Motor neuron (in vitro differentiated cells): ENCODE data around the gene PLEKHG4B. TPM values are rescaled to one million over a fixed set of nuclear protein-coding genes. Genes with fewer than 3 reads are reported as not detected.

Experiments used
- ATAC-seq, 8 experiments: fragments of 200-7000 bp; cut with Tn5 transposase; replicated peaks in 6 of 8; 2 replicates each; pipeline ENCODE4 v1.8.0; 2021; ENCODE audit warnings: mild to moderate bottlenecking in 8 of 8, moderate library complexity in 8 of 8
- H3K27ac ChIP-seq, 2 donors: fragments of 250-450 bp; sonication (Bioruptor Pico); 2 replicates each; pipeline ENCODE4 v1.9.0; 2021; ENCODE audit warnings: antibody characterized with exemption in 2 of 2, mild to moderate bottlenecking in 2 of 2, moderate library complexity in 1 of 2
- H3K4me1 ChIP-seq, 2 donors: fragments of 250-450 bp; sonication (Bioruptor Pico); replicated peaks in 1 of 2; 2 replicates each; pipeline ENCODE4 v1.6.1; 2021; ENCODE audit warnings: antibody characterized with exemption in 2 of 2, mild to moderate bottlenecking in 2 of 2, moderate library complexity in 1 of 2
- H3K4me3 ChIP-seq, 5 donors: fragments of 250-450 bp; sonication (Bioruptor Pico); 2 replicates each; pipeline ENCODE4 v1.9.0; 2021; ENCODE audit warnings: antibody characterized with exemption in 5 of 5, mild to moderate bottlenecking in 5 of 5, moderate library complexity in 4 of 5
- WGBS, 10 experiments: fragments of 450-650 bp; shearing (Covaris generic); methylation state at CpG; one replicate each; pipeline ENCODE4 v1.0.0; 2022; 5-methylcytosine and 5-hydroxymethylcytosine counted together
- in situ Hi-C, 9 experiments: fragments of 400-800 bp; cut with MboI; loops; one replicate each; pipeline ENCODE4 v1.15.0; 2021; ENCODE audit warnings: low sequenced_read_pairs in 9 of 9, low pct_unique_long_range_greater_than_20kb in 2 of 9; ENCODE audit not compliant: unreplicated experiment in 9 of 9
- total RNA-seq, 8 experiments: library from RNA; unstranded; fragments of 300-600 nt; gene quantifications; 2 replicates each; pipeline versions ENCODE4 v1.2.3 to v1.2.4, GENCODE V29; 2022

The PLEKHG4B gene
- total RNA-seq, 8 experiments from 2014 or later: 0.09 to 7.3 (median 3.2) TPM

DNA sequence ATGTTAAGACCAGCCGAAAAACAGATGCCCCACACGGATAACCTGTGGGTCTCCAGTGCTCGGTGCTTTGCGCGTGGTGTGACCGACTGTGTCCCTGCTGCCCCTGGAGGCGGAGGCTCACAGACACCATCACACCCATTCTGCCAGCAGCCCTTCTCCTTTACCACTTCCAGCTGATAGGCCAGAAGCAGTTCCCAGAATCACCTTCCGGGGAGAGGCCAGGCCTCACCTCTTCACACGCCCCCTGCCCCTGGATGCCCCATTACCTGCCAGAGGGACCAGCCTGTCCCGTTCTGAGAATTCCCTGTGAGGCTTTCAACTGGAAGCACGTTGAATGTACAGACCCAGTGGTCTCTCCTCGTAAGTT, 77.7 kb downstream of the PLEKHG4B start:
- Histone ChIP-seq H3K4me3 (no peak overlapping the region), H3K27ac (no peak overlapping the region), H3K4me1 (peaks cover 16 to 17% of the 10 kb centered on the region in 2 donors)
- no peak for ATAC-seq
- in situ Hi-C loops: no loop called here
- WGBS, 10 experiments: 48 to 100% (median 80%) methylated on average over 1 to 8 of the region's 12 CpGs; no CpG with 5 or more reads in 5 of the 10 experiments

DNA sequence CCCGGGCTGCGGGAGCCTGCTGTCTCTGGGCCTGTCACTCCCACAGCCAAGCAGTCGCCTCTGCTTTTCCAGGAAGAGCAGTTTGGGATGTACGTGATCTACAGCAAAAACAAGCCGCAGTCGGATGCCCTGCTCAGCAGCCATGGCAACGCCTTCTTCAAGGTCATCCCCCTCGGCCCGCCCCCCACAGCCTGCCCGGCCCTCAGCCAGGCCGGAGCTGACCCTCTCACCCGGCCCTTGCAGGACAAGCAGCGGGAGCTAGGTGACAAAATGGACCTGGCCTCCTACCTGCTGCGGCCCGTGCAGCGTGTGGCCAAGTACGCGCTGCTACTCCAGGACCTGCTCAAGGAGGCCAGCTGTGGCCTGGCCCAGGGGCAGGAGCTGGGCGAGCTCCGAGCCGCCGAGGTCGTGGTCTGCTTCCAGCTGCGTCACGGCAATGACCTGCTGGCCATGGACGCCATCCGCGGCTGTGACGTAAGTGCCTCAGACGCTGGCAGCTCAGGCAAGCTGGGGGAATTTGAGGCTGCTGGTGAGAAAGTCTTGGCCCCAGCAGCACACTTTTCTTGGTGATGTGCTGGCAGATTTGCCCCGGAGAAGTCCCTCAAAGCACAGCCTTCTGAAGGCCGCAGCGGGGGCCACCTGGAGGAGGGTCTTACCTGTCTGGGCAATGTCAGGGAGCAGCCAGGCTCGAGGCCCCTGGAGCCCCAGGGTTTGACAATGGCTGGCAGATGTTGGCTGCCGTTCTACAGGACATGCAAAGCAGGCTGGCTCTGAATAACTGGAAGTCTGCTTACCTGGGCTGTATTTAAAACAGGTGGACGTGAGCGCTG, 79.2 kb downstream of the PLEKHG4B start:
- peaks cover 16 to 17% of the 10 kb centered on the region in 2 donors for H3K4me1 ChIP-seq
- H3K4me3 ChIP-seq: no peak overlapping the region
- 73 to 100% (median 98%) methylated on average over 2 to 5 of the region's 37 CpGs; no CpG with 5 or more reads in 6 of the 10 experiments for WGBS, 10 experiments
- peak in 5 of 8 experiments; percentile 74 to 85 (median 76) for ATAC-seq
- peak overlapping the region; percentile 30 to 49 for H3K27ac ChIP-seq
- in situ Hi-C loops: no loop called here

DNA sequence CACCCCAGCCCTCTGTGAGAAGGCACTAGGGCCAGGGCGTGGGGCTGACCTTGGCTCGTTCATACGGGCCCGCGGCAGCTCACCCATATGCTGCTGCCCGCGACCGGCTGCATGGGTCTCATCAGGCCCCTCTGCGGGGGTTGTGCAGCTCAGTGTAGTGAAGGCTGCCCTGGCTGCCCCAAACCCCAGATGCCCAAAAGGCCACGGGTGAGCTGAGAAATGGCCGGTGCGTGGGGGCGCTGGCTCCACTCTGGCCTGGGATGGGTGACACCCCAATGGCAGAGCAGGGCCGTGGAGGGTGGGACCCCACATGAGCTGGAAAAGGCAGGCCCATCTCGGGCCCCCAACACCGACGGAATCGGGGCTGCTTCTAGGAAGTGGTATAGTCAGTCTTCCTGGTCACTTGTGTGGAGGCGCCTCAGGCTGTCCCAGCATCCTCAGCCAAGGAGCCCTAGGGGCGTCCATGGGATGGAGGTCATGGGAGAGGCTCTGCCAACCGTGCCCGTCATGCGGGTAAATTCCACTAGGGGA, 79.9 kb downstream of the PLEKHG4B start:
- peaks cover 16 to 17% of the 10 kb centered on the region in 2 donors for H3K4me1 ChIP-seq
- in situ Hi-C loops: no loop called here

DNA sequence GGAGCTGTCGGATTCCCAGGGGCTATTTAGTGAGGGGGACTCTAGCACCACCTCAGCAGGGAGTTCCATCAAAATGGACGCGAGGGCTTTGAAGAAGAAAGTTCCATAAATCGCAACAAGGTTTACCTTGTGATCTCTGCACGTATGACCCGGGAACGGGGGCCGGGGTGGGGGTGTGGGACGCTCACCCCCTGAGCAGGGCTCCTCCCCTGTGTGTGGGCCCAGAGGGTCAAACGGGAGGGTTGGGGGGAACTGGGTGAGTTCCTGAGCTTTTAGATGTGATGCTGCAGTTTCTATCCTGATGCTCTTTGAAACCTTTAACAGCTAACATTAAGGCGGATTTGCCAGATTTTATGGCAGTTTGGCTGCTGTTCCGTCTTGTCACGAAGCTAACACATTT, 80.5 kb downstream of the PLEKHG4B start:
- H3K4me1 ChIP-seq: peaks cover 16 to 17% of the 10 kb centered on the region in 2 donors
- ATAC-seq: no peak

More for the DNA sequence above, 79.9 kb downstream of the PLEKHG4B start:
- H3K27ac ChIP-seq: no peak overlapping the region
- H3K4me3 ChIP-seq: no peak overlapping the region
- WGBS, 10 experiments: 67 to 80% methylated on average over 3 to 4 of the region's 23 CpGs; no CpG with 5 or more reads in 8 of the 10 experiments
- peak in 1 of 8 experiments; percentile 10 for ATAC-seq

DNA sequence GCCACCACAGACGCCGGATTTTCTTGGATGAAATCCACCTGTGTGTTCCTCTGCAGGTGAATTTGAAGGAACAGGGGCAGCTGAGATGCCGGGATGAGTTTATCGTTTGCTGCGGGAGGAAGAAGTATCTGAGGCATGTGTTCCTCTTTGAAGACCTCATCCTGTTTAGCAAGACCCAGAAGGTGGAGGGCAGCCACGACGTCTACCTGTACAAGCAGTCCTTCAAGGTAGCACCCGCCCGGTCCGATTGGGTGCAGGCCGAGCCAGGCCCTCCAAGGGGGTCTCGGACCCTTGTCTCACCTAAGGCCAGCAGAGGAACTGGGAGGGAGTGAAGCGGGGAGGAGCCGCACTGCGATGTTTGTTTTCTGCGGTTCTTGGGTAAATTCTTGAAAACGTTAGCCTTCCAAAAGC, 80.9 kb downstream of the PLEKHG4B start:
- WGBS, 10 experiments: 51 to 100% (median 78%) methylated on average over 1 to 5 of the region's 17 CpGs; no CpG with 5 or more reads in 2 of the 10 experiments
- in situ Hi-C loops: no loop called here
- ATAC-seq: no peak
- Histone ChIP-seq H3K27ac (no peak overlapping the region), H3K4me3 (no peak overlapping the region), H3K4me1 (peaks cover 16 to 17% of the 10 kb centered on the region in 2 donors)

More for the DNA sequence above, 80.5 kb downstream of the PLEKHG4B start:
- in situ Hi-C loops: no loop called here
- no peak overlapping the region for H3K4me3 ChIP-seq
- 80 to 100% (median 81%) methylated on average over 1 to 7 of the region's 13 CpGs; no CpG with 5 or more reads in 6 of the 10 experiments for WGBS, 10 experiments
- H3K27ac ChIP-seq: no peak overlapping the region

DNA sequence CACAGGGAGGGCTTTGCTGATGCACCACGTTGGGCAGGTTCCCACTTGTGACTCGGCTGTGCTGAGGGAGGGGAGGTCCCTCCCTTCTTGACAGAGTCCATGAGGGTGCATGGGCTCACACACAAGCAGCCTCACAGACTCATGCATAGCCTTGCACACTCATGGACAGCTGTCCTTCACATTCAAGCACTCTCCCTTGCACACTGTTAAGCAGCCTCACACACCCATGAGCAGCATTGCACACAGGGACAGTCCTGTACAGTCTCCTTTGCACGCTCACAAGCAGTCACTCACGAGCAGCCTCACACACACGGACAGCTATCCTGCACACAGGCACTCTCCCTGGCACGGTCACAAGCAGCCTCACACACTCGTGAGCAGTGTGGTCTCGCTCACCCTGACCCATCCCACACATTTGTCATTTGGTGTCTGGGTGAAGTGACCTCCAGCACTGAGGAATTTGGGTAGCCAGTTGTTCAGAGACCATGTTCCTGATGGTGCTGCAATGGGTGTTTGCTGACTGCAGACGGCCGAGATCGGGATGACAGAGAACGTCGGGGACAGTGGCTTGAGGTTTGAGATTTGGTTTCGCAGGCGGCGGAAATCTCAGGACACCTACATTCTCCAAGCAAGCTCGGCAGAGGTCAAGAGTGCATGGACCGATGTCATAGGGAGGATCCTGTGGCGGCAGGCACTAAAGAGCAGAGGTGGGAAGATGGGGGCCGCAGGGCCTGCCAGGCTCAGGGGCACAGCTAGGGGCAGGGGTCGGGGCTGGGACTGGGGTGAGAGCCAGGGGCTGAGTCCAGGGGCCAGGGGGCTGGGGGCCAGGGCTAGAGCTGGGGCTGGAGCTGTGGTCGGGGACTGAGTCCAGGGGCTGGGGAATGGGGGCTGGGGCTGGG, 81.7 kb downstream of the PLEKHG4B start:
- in situ Hi-C loops: no loop called here
- 57 to 95% (median 93%) methylated on average over 4 to 8 of the region's 22 CpGs; no CpG with 5 or more reads in 6 of the 10 experiments for WGBS, 10 experiments
- no peak for ATAC-seq

DNA sequence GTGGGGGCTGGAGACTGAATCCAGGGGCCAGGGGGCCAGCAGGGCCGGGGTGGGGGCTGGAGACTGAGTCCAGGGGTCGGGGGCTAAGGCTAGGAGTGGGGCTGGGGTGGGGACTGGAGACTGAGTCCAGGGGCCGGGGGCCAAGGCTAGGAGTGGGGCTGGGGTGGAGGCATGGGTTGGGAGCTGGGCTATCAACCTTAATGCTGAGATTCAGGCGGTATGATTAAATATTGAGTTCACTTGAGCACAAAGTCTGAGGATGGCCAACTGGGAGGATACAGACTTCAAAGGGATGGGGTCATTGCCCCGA, 82.3 kb downstream of the PLEKHG4B start:
- WGBS, 10 experiments: 33 to 100% (median 50%) methylated on average over 1 to 2 of the region's 5 CpGs; no CpG with 5 or more reads in 7 of the 10 experiments
- in situ Hi-C loops: no loop called here
- peaks cover 16 to 17% of the 10 kb centered on the region in 2 donors for H3K4me1 ChIP-seq
- H3K27ac ChIP-seq: no peak overlapping the region
- ATAC-seq: no peak
- no peak overlapping the region for H3K4me3 ChIP-seq

More for the DNA sequence above, 81.7 kb downstream of the PLEKHG4B start:
- Histone ChIP-seq H3K27ac (no peak overlapping the region), H3K4me1 (peaks cover 16 to 17% of the 10 kb centered on the region in 2 donors), H3K4me3 (no peak overlapping the region)

DNA sequence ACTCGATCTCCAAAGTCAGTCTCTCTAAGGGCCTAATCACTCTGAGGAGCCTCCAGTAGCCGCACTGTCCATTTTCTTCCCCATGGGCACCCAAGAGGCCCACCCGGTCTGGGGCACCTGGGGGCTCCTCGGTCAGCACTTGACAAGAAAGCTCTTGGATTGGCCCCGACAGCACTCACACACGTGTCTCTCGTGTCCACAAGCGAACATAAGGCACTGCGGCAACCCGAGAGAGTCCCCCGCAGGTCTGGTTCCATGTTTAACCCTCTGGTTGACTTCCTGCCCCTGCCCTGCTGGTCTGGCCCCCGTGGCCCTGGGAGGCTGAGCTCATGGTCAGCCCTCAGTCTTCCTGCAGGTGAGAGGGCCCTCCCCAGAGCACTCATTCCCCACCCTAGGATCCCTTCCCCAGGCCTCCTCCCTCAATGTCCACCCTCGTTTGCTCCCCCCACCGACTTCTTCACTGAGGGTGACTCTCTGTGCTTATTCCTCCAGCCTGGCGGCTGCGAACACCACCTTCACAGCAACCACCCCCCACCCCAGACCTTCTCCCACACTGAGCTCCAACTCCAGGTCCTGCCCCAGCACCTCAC, 83.0 kb downstream of the PLEKHG4B start:
- in situ Hi-C loops: no loop called here
- H3K4me3 ChIP-seq: no peak overlapping the region
- peaks cover 16% of the 10 kb centered on the region in 2 donors for H3K4me1 ChIP-seq
- 0 to 83% methylated on average over 1 to 2 of the region's 16 CpGs; no CpG with 5 or more reads in 8 of the 10 experiments for WGBS, 10 experiments
- no peak for ATAC-seq
- no peak overlapping the region for H3K27ac ChIP-seq

DNA sequence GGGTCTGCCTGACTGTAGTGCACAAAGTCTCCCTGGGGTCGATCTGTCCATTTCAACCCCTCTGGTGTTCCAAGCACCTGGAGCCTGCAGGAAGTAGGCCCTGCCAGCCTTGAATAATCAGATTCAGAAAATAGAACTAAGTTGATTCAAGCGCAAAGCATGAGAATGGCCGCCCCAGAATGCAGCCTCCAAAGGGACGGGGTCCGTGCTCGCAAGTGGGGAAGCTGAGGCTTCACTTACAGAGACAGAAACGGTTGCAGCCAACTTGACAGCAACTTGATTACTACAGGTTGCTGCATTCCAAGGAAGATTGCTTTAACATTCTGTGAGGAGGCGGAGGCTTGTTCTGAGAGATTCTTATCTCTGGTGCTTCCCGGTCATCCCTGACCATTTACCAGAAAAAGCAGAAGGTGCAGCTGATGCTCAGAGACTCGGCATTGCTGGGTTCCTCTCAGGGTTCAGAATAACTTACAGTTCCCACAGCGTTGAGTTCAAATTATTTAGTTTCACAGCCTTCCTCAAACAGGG, 84.4 kb downstream of the PLEKHG4B start:
- H3K4me3 ChIP-seq: no peak overlapping the region
- in situ Hi-C loops: no loop called here
- 44 to 100% (median 85%) methylated on average over 1 to 8 of the region's 11 CpGs; no CpG with 5 or more reads in 2 of the 10 experiments for WGBS, 10 experiments
- no peak overlapping the region for H3K27ac ChIP-seq
- peaks cover 2% of the 10 kb centered on the region in 2 donors for H3K4me1 ChIP-seq
- ATAC-seq: no peak

DNA sequence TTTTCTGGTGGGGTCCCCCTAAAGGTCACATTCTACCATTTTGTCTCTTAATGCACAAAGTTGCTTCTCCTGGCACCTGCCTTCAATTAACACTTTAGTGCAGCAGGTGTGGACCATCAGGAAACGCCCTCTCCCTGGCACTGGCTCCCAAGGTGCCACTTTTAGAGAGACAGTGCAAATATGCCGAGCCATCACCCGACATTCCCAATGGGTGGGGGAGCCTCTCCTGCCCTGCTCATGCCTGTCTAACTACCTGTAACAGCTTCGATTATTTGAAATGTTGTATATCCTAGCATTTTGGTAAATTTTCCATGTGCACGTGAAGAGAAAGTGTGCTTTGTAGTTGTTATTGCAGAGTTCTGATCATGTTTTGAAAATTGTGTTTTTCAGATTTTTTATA, 86.1 kb downstream of the PLEKHG4B start:
- Histone ChIP-seq H3K4me1 (no peaks in the 10 kb centered on the region), H3K4me3 (no peak overlapping the region), H3K27ac (no peak overlapping the region)
- in situ Hi-C loops: no loop called here
- 26 to 100% (median 93%) methylated on average over 1 to 5 of the region's 5 CpGs; no CpG with 5 or more reads in 3 of the 10 experiments for WGBS, 10 experiments
- no peak for ATAC-seq

DNA sequence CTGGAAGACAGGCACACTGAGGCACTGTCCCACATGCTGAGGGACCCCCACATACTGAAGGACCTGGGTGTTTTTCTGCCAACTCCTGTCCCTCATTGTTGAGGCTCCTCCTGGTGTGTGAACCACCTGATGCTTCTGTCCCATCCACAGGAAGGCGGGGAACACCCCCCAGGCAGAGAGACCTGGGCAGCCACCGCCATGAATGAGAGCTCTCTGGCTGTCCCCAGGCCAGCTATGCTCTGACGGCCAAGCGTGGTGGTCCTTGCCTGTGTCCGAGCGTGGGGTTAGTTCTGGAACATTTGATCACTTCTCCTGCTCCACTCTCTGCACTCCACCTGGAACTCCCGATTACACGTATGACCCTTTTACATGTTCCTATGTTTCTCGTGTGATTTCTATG, 87.4 kb downstream of the PLEKHG4B start:
- H3K27ac ChIP-seq: no peak overlapping the region
- in situ Hi-C loops: no loop called here
- WGBS, 10 experiments: 45 to 100% (median 83%) methylated on average over 2 to 7 of the region's 9 CpGs; no CpG with 5 or more reads in 1 of the 10 experiments
- no peak for ATAC-seq
- no peaks in the 10 kb centered on the region for H3K4me1 ChIP-seq
- no peak overlapping the region for H3K4me3 ChIP-seq

DNA sequence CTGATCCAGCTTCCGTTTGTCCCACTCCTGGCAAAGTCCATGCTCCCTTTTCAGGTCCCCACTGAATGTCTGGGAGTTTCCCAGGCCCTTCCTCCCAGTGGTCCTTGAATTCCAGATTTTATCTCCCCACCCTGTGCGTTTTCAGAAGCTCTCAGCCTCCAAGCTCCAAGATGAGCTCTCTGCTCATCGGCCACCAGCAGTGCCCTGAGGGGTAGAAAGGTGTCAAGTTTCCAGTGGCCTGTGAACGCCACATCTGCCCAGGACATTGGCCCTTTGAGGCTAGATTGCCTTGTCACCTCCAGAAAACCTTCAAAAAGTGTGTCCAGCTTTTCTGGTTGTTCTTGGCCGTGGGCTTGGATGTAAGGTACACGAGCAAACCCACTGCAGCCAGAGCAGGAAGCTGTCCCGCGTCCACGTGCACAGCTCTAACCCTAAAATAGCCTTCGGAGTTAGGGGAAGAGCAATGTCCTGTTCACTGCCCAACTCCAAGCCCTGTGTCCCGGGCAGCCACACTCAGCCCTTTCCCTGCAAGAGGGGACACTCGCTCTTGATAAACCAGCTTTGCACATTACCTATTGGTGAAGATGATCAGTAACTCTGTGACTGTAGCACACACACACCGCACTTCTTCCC, 88.4 kb downstream of the PLEKHG4B start:
- in situ Hi-C loops: no loop called here
- ATAC-seq: peak in 1 of 8 experiments; percentile 53
- WGBS, 10 experiments: 33 to 95% (median 62%) methylated on average over 2 to 9 of the region's 13 CpGs; no CpG with 5 or more reads in 2 of the 10 experiments
- Histone ChIP-seq H3K27ac (no peak overlapping the region), H3K4me1 (no peaks in the 10 kb centered on the region), H3K4me3 (no peak overlapping the region)
